GM12892 (cell line): ENCODE results near the gene TTC28.

Source experiments
- POLR2AphosphoS5 ChIP-seq: IDR thresholded peaks from 2 replicates; pipeline ENCODE4 v1.6.1; 2011; ENCODE audit warnings: low read depth, low read length, control low read depth
- TAF1 ChIP-seq: IDR thresholded peaks from 2 replicates; pipeline ENCODE4 v1.6.1; 2011; ENCODE audit warnings: low read depth, mild to moderate bottlenecking, control low read depth, low read length, borderline replicate concordance

GRCh38 chr22:28237783-28238182 is 441.9 kb downstream of the TTC28 start:
- TF ChIP-seq TAF1 (no peak), POLR2AphosphoS5 (no peak)
